Activated CD4-positive, alpha-beta T cell treated with anti-CD3 and anti-CD28 coated beads, Interleukin-2, Interleukin-4, amounts not matched to agents 100 ng/mL and 50 ng/mL, durations not matched to agents 16 hours and 8 hours (primary cell): ENCODE measurements around the gene ARMH4.

ENCODE experiments used
- DNase-seq: peaks from one replicate; pipeline ENCODE4 v3.0.0-alpha.2; 2020; ENCODE audit warnings: low spot score

The ARMH4 gene, protein sequence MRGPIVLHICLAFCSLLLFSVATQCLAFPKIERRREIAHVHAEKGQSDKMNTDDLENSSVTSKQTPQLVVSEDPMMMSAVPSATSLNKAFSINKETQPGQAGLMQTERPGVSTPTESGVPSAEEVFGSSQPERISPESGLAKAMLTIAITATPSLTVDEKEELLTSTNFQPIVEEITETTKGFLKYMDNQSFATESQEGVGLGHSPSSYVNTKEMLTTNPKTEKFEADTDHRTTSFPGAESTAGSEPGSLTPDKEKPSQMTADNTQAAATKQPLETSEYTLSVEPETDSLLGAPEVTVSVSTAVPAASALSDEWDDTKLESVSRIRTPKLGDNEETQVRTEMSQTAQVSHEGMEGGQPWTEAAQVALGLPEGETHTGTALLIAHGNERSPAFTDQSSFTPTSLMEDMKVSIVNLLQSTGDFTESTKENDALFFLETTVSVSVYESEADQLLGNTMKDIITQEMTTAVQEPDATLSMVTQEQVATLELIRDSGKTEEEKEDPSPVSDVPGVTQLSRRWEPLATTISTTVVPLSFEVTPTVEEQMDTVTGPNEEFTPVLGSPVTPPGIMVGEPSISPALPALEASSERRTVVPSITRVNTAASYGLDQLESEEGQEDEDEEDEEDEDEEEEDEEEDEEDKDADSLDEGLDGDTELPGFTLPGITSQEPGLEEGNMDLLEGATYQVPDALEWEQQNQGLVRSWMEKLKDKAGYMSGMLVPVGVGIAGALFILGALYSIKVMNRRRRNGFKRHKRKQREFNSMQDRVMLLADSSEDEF

DNA sequence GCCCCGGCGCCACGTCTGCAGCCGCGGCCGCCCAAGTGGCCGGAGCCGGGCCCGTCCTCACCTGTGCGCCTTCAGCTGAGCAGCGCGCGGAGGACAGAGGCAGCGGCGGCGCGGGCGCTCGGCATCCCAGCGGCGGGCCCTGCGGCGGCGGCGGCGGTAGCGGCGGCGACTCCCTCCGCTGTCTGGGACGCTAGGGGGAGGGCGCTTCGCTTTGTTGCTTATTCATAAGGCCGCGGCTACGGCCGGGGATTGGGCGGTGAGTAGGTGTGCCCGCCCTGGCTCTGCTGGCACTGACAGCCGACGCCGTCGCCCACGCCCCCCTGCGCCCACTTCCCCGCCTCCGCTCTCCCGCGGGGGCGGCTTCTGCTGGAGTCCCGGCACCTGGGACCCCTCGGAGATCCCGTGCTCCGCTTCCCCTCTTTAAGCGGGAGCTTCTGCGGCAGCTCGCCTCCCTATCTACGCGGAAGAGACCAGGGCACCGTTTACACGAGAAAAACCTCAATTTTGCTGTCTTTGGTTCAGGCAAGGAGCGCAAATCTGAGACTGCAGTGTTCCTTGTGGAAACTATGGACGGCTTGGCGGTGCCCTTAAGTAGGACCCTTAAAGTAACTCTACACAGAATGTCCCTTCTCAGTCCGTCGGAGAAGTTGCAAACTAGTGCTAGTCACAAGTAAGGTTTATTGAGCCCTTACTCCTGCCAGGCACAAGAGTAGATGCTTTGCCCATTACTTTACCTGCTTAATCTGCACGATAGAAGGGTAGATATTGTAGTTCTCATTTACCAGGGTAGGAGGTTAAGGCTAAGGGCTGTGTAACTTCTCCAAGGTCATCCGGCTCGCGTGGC is at the start of gene ARMH4:
Gene ARMH4 (minus strand): TSS at position 200 of the 844 bp plus-strand sequence. CDS start 12,855 bp downstream, outside the sequence.
- peak; percentile 78 for DNase-seq

DNA sequence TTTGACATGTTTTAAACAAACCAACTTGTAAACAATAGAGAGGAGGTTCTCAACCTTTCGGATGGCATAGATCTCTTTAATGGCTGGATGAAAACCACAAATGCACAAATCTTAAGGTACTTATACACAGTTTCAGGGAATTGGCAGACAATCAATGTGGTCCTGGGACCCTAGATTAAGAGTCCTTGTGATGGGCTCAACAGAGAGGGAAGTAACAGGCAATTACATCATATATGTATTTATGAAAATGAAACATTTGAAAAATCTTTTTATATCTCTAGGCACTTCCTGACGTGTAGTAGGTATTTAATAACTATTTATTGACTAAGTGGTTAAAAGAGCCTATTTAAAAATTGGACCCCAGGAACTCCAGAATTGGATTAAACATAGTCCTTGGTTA is 48.8 kb upstream of the ARMH4 start:
- DNase-seq, result no peak

DNA sequence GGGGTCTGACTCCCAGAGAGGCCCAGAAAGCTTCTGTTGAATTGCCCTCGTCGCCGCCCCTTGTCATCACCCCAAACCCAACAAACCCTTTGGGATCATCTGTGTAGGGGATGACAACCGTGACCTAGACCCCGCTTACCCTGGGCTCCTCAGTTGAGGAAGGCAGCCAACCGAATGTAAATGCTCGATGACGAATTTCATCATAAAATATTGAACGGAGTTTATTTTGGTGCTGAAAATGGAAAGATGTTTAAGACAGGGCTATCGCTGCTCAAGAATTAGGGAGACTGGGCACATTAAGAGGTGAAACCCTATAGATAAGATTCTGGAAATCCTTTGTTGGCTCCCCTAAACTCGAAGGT is 48.4 kb upstream of the ARMH4 start:
- DNase-seq, result no peak

DNA sequence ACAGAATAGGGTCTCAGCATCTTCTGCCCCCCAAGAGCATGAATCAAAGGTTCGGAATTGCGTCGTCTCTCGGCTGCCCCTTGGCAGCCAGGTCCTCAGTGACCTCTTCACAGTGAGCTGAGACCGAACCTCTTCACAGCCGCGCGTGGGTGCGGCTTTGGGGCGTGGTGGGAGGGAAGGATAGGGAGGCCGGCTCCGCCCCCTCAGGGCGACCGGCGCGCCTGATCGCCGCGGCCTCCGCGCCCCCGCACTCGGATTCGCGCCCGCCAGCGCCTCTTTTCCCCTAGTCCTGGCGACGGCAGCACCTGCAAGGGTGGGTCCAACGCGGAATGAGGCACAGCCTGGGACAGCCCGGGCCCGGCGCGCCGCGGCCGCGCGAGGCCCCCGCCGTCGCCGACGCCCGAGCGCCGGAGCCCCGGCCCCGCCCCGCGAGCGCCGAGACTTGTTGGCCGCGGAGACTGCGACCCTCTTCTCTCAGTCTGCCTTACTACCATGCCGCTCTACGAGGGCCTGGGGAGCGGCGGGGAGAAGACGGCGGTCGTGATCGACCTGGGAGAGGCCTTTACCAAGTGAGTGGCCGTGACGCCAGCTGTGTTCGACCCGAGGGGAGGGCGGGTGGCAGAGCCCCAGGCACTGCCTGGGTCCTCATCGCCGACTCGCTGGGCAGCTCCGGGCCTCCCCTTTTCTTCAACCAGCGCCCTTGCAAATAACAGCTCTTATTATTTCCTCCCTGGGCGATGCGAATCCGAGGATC is 47.9 kb upstream of the ARMH4 start, which contains the start of gene ACTR10:
Gene ACTR10 (plus strand): TSS at position 424 of the 754 bp plus-strand sequence. CDS start 69 bp downstream, at position 493.
- peak; percentile 87 for DNase-seq

DNA sequence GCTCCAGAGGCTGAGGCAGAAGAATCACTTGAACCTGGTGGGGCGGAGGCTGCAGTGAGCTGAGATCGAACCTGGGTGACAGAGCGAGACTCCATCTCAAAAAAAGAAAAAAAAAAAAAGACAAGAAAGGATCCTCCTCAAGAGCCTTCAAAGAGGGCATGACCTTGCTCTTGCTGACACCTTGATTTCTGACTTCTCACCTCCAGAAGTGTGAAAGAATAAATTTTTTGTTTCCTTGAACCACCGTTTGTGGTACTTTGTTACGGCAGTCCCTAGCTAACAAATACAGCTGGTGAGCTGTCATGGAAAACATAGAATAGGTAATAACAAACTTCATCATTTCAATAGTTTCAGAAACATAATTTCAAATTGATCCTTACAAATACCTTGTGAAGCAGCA is 46.1 kb upstream of the ARMH4 start:
- DNase-seq, result no peak

DNA sequence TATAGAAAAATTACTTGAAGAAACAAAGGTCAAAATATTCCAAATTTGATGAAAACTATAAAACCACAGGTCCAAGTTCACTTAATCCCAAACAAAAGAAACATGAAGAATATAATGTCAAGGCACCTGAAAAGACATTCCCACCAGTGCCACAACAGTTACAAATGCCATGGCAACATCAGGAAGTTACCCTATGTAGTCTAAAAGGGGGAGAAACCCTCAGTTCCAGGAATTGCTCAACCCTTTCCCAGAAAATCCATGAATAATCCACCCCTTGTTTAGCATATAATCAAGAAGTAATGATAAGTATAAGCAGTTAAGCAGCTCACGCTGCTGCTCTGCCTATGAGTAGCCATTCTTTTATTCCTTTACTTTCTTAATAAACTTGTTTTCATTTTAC is 44.2 kb upstream of the ARMH4 start:
- DNase-seq, result no peak

DNA sequence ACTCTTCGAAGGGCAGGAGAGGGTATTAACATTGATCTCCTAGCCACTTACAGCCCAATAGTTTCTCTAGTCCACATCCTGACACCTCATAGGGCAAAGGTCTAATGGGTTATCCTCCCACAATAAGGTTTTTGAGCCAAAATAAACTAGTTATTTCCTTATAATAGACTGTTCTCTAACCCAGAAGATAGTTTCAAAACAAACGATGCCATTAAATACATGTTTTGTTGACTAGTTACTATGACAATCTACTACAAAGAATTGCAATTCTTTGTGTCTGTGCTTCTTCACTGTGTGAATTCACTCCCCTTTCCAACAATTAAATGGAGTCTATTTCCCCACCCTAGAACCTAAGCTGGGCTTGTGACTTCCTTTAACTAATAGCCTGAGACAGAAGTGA is 41.5 kb upstream of the ARMH4 start:
- DNase-seq, result no peak

DNA sequence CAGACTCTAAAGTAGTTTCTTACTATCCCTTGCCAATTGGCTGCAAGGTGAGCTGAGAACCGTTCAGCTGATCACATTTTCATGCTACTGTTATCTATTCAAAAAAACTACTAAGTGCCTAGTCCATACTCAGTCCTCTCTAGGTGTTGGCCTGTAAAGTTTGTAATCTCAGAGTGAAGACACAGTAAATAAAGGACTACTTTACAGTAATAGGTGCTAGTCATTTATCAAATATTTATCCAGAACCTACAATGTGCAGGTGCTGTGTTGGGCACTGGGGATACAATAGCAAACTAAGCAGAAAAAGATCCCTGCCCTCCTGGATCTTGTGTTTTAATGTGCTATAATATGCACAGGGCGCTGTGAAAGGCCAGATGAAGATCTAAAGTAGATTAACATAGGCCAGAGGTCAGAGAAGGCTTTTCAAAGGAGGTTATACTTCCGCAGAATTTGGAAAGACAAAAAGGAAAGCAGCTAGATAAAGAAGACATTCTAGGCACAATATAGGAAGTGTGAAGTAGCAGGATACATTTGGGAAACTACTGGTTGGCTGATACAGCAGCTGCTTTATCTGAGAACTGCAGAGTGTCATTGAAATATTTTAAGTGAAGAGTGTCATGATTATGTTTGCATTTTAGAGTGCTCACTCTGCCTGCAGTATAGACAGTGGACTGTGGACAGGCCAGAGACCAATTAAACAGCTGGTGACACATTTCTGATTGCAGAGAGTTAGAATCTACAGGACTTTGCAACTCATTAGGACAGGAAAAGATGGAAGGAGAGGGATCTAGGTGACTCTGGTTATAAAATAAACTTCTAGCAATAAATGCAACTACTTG is 40.0 kb upstream of the ARMH4 start:
- no peak for DNase-seq

DNA sequence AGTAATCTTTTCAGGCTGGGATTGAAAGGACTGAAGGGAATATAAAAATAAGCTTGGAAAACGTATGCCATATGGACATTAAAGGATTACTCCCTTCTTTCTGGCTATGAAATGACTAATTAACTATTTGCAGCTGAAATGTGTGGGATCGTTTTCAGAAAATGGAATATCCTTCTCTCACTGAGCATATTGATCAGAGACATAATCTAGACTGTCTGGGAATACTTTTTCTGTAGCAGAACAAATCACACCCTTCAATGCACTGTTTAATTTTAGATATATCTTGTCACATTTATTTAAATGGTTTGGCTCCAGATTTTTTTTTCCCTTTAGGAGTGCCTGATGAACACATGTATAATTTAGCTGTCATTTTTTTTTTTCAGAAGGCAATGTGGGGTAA is 37.2 kb upstream of the ARMH4 start:
- DNase-seq, result no peak

DNA sequence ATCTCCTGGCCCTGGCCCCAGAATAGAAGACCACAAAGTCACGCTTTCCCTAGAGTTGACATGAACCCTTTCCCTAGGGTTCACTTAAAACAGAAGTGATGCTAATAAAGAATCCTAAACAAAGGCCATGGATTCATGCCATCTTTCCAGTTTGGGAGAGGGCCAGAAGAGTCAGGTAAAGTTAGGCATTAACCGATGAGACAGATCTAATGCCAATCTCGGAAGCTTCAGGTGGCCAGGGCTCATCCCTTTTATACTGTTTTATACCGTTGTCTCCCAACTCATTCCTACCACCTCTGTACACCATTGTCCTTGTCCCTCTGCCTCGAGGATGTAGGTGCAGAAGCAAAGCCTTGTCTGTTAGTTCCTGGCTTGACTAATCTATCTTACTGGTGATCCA is 25.1 kb upstream of the ARMH4 start:
- no peak for DNase-seq

DNA sequence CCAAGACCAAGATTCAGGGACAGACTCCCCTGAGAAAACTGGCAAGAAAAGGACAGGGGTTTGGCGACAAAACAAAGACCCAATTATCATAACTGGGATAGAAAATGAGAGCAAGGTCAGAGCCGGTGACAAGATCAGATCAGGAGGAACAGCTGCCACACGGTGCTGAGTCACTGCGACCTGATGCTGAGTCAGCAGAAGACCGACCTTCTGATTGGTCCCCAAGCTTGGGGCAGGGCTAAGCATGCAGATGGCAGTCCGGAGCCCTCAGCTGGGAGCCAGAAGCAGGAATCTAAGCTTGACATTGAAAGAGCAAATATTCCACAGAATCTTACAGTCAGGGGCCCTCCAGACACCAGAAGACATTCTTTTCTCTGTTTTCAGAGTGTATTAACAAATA is 19.1 kb upstream of the ARMH4 start:
- DNase-seq, result peak; percentile 66

DNA sequence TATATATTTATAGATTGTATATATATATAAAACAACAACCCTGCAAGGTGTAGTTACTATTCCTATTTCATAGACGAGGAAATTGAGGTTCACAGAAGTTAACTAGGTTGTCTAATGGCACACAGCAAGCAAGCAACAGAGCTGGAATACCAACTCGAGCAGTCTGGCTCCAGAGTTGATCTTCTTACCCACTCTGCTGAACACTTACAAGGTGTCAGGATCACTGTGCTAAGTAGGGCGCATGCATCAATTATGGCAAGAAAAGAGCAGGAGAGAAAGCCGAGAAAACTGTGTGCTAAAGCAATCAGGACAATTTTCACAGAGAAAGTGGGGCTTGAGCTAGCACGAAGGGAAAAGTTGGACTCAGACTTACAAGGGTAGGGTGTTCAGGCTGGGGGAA is 15.9 kb upstream of the ARMH4 start:
- DNase-seq, result no peak

DNA sequence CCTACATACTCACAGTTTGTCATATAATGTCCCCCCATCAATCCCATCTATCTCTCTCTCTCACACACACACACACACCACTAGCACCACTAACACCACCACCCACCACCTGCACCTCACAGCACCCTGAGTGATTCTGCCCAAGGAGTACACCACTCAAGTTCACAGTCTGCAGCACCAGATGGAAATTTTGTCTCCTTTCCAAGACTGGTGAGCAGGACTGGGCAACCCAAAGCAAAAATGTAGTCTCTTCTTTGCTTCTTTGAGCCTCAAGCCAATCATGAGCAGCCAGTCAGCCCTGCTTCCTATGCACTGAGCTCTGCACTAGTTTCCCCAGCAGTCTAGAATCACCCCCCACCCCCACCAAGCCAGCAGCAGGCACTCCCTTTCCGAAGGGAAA is 15.0 kb upstream of the ARMH4 start:
- DNase-seq, result no peak

DNA sequence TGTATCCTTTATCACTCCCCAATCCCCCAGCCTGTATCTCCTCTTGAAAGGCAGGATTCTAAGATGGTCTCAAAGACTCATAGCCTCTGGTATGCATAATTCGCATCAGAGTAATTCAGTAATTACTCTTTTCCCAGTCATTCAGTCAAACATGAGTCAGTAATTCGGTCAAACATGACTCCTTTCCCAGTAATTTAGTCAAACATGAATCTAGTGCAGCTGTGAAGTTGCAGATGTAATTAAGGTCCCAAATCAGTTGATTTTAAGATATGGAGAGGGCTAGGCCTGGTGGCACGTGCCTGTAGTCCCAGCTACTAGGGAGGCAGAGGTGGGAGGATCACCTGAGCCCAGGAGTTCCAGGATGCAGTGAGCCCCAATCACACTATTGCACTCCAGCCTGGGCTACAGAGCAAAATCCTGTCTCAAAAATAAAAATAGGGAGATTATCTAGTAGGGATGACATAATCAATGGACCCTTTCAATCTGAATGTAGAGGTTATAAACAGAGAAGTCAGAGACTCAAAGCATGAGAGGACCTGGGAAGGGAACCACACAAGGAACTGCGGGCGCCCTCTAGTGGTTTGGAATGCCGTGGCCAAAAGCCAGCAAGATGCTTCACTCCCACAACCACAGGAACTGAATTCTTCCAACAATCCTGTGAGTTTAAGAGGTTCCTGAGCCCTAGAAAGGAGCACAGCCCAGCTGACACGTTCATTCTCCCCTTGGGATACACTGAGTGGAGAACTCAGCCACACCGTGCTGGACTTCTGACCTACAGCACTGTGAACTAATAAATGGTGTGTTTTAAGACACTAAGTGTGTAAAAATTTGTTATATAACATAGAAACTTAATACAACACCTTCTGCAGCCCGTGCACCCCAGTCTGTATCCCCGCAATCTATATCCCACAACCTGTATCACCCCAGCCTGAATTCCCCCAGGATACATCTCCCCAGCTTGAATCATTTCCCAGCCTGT is 14.3 kb upstream of the ARMH4 start:
- DNase-seq, result peak; percentile 69

DNA sequence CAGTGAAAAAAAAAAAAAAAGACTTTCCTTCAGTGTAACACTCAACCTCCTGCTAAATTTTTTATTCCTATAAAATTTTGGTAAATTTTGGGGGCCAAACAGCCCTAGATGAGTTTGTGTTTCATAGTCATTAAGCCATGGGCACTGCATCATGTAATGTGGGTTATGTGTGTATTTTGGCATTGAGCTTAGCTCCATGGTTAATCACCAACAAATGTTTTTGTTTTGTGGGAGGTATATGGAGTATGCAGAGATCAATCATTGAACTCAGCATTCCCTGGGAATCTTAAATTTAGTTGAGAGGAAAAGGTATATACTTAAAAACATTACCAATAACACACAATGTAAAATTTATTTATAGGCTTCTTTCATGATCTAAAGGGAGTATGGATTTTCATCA is 8.5 kb upstream of the ARMH4 start:
- no peak for DNase-seq

DNA sequence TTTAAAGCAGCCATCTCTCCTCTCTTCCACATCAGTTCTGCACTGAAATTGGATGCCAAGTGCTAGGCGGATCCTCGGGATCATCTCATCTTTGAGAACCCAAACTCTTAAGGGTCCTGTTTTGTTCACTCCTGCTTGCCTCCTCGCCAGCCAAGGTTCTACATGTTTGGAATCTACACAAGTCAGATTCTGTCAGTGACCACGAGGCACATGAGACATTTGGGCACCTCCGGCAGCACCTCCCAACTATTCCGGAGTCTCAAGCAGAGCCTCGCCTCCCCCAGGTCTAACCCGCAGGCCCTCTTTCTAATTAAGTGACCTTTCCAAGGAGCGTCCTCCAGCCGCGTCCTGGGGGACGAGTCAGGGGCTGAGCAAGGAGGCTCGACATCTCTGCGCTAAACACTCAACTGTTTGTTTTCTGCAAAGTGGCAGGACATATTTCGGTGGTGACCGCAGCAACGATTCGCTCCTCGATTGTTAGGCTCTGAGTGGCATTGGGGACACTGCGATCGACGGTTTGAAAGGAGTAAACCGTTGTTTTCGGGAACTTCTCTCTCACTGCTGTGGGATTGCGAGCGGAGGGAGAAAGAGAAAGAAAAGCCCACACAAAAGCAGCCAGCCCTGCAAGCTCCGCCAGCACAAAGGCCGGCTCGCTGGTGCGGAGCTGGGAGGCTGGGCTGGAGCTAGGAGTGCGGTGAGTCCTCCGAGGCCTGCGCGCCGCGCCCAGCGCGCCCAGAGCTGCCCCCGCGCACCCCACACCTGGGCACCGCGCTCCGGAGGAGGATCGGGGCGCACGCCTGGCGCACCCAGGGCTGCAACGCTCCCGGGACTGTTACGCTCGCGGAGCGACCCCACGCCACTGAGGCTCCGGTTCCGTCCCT is 640 bp downstream of the ARMH4 start:
- DNase-seq, result no peak

DNA sequence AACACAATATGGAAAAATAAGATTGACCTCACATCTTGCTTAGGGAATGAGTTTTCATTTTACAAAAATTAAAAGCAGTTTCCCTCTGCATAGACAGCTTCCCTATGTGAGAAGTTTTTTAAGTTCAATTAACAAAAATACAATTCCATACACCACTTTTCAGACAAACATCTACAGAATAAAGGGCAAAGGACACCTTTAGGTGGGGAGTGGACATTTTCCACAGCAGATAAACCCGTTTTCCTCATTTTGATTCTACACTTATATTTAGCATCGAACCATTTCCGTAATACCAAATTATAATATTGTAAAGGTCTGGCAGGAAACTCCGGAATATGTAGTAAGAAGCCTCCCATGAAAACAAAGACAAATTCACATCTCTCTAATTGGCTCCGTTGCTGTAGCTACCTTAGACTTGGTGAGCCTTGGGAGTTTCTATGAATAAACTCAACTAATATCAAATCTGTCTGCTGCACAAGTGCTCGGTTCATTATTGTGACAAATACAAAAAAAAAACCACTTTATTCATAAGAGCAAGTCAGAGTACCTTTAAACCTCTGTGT is 1.7 kb downstream of the ARMH4 start:
- no peak for DNase-seq

DNA sequence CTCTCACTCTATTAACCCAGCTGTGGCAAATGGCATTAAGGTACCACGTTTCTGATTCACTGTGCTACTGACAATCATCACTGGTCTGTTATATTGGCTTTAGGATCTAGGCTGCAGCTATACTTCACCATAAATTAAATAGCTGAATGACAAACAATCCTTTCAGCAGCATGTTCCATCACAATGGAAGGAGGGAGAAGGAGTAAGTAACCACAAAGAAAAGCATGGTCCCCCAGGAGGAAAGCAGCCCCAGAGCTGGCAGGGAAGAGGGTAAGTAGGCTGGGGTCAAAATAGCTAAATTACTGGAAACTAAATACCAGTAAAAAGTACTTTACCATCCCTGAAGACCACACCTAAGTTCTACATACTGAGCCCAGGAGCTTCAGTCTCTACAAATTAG is 2.8 kb downstream of the ARMH4 start:
- no peak for DNase-seq
